H1 (cell line): ENCODE results near the gene RASSF5. TPM values are rescaled to one million over a fixed set of nuclear protein-coding genes. Genes with fewer than 3 reads are reported as not detected.

Experiments used
- CTCF ChIA-PET: fragments of 300-600 bp; sonication (Branson Sonifier 250); formaldehyde crosslinking; loops from one replicate; lab custom pipeline; 2021; ENCODE audit not compliant: partially characterized antibody; lab: Charles Lee
- POLR2A ChIA-PET: fragments of 300-600 bp; sonication (Branson Sonifier 250); formaldehyde crosslinking; loops from one replicate; lab custom pipeline; 2021; ENCODE audit warnings: inconsistent platforms; ENCODE audit not compliant: partially characterized antibody; lab: Charles Lee
- DNase-seq, 2 experiments: peaks; one replicate each; pipeline versions ENCODE4 v3.0.0 to v3.0.0-alpha.2; 2010 to 2022; ENCODE audit warnings: low spot score in 2 of 2, low read depth in 1 of 2, mixed read lengths in 1 of 2
- FAIRE-seq: peaks from 2 replicates; lab custom pipeline; 2011; peaks lifted over from hg19 to GRCh38; lab: Jason Lieb, UNC
- H2AFZ ChIP-seq: 2 replicates; pipeline ENCODE4 v1.8.1; 2012; ENCODE audit warnings: low read length, inconsistent platforms
- H2AK5ac ChIP-seq: 2 replicates; pipeline ENCODE4 v1.6.1; 2013; ENCODE audit warnings: low read depth, low read length
- H2BK120ac ChIP-seq: replicated peaks from 2 replicates; pipeline ENCODE3; 2013; ENCODE audit warnings: low read depth, low read length, inconsistent platforms
- H2BK12ac ChIP-seq: 2 replicates; pipeline ENCODE4 v1.6.1; 2013; ENCODE audit warnings: low read depth, low read length
- H2BK15ac ChIP-seq: 2 replicates; pipeline ENCODE4 v1.6.1; 2013; ENCODE audit warnings: low read length
- H2BK20ac ChIP-seq: 2 replicates; pipeline ENCODE4 v1.6.1; 2013; ENCODE audit warnings: low read length
- H2BK5ac ChIP-seq: 2 replicates; pipeline ENCODE4 v1.6.1; 2013; ENCODE audit warnings: low read depth, low read length
- H3K14ac ChIP-seq: 2 replicates; pipeline ENCODE4 v1.6.1; 2013; ENCODE audit warnings: inconsistent platforms; ENCODE audit not compliant: insufficient read length
- H3K18ac ChIP-seq: 2 replicates; pipeline ENCODE4 v1.6.1; 2013; ENCODE audit warnings: low read length; ENCODE audit errors: extremely low read depth
- H3K23ac ChIP-seq: 2 replicates; pipeline ENCODE4 v1.6.1; 2013; ENCODE audit warnings: inconsistent platforms; ENCODE audit not compliant: insufficient read length
- H3K23me2 ChIP-seq: 2 replicates; pipeline ENCODE4 v1.6.1; 2013; ENCODE audit warnings: low read depth, low read length
- H3K27ac ChIP-seq: 2 replicates; pipeline ENCODE4 v1.6.1; 2011; ENCODE audit warnings: low read depth, low read length, inconsistent platforms
- H3K27me3 ChIP-seq, 4 experiments: replicated peaks in 1 of 4; 1 replicate in 1 of 4; 2 replicates in 3 of 4; pipeline versions ENCODE4 v1.6.1 to v1.8.1; 2011 to 2013; ENCODE audit warnings: low read length in 3 of 4, mild to moderate bottlenecking in 3 of 4, inconsistent platforms in 2 of 4, mixed read lengths in 2 of 4, moderate library complexity in 1 of 4; ENCODE audit not compliant: control insufficient read depth in 3 of 4, insufficient read depth in 3 of 4; ENCODE audit errors: extremely low read depth in 1 of 4
- H3K36me3 ChIP-seq, 4 experiments: 2 replicates each; pipeline versions ENCODE4 v1.6.1 to v1.8.1; 2011 to 2013; ENCODE audit warnings: mild to moderate bottlenecking in 4 of 4, low read length in 3 of 4, moderate library complexity in 2 of 4, control low read depth in 1 of 4, inconsistent platforms in 1 of 4; ENCODE audit not compliant: insufficient read depth in 4 of 4, control insufficient read depth in 2 of 4
- H3K4ac ChIP-seq: replicated peaks from 2 replicates; pipeline ENCODE3; 2013; ENCODE audit warnings: low read length, low read depth, mixed read lengths, inconsistent platforms; ENCODE audit not compliant: insufficient read length
- H3K4me1 ChIP-seq, 4 experiments: replicated peaks in 1 of 4; 1 replicate in 1 of 4; 2 replicates in 3 of 4; pipeline versions ENCODE4 v1.6.1 to v1.8.1; 2011 to 2013; ENCODE audit warnings: low read length in 3 of 4, inconsistent platforms in 2 of 4, mixed read lengths in 1 of 4; ENCODE audit not compliant: insufficient read depth in 4 of 4, control insufficient read depth in 3 of 4
- H3K4me2 ChIP-seq, 2 experiments: 2 replicates each; pipeline versions ENCODE4 v1.6.1 to v1.8.1; 2011 to 2013; ENCODE audit warnings: low read depth in 2 of 2, low read length in 2 of 2, control low read depth in 1 of 2, inconsistent platforms in 1 of 2, mild to moderate bottlenecking in 1 of 2; ENCODE audit not compliant: insufficient read depth in 1 of 2
- H3K4me3 ChIP-seq, 4 experiments: fragments of 200-600, 300-600 bp in 1 of 4; sonication (generic), shearing (Covaris generic), sonication (Bioruptor Twin) in 1 of 4; 2 replicates each; pipeline versions ENCODE4 v1.5.1 to v1.8.1; 2011 to 2016; ENCODE audit warnings: low read length in 4 of 4, low read depth in 3 of 4, control low read depth in 2 of 4, inconsistent platforms in 2 of 4, mild to moderate bottlenecking in 2 of 4, mixed read lengths in 1 of 4, moderate library complexity in 1 of 4; ENCODE audit not compliant: insufficient read depth in 2 of 4; ENCODE audit errors: extremely low read depth in 1 of 4
- H3K56ac ChIP-seq: replicated peaks from 2 replicates; pipeline ENCODE3; 2013; ENCODE audit warnings: low read depth, mild to moderate bottlenecking, mixed read lengths, low read length, inconsistent platforms; ENCODE audit not compliant: insufficient read length
- H3K79me1 ChIP-seq: 2 replicates; pipeline ENCODE4 v1.6.1; 2013; ENCODE audit warnings: low read depth, low read length, control low read depth
- H3K79me2 ChIP-seq, 2 experiments: 2 replicates each; pipeline versions ENCODE4 v1.6.1 to v1.8.1; 2012 to 2013; ENCODE audit warnings: low read length in 2 of 2, mild to moderate bottlenecking in 2 of 2, inconsistent platforms in 1 of 2; ENCODE audit not compliant: insufficient read depth in 2 of 2, control insufficient read depth in 1 of 2
- H3K9ac ChIP-seq, 4 experiments: replicated peaks in 1 of 4; 1 replicate in 1 of 4; 2 replicates in 3 of 4; pipeline versions ENCODE4 v1.6.1 to v1.8.1; 2011 to 2013; ENCODE audit warnings: low read depth in 3 of 4, low read length in 3 of 4, control low read depth in 2 of 4, mild to moderate bottlenecking in 2 of 4, moderate library complexity in 2 of 4, inconsistent platforms in 1 of 4; ENCODE audit errors: extremely low read depth in 1 of 4
- H3K9me3 ChIP-seq, 2 experiments: 2 replicates each; pipeline versions ENCODE4 v1.6.1 to v1.8.1; 2012 to 2013; ENCODE audit warnings: mild to moderate bottlenecking in 2 of 2, moderate library complexity in 2 of 2, control low read depth in 1 of 2, inconsistent platforms in 1 of 2, low read depth in 1 of 2, low read length in 1 of 2, mixed read lengths in 1 of 2; ENCODE audit not compliant: insufficient read depth in 2 of 2
- H4K20me1 ChIP-seq, 2 experiments: replicated peaks in 1 of 2; 2 replicates each; pipeline versions ENCODE3 to v1.8.1; 2011 to 2013; ENCODE audit warnings: inconsistent platforms in 2 of 2, low read length in 2 of 2, mild to moderate bottlenecking in 1 of 2; ENCODE audit not compliant: insufficient read depth in 2 of 2, control insufficient read depth in 1 of 2
- H4K5ac ChIP-seq: 2 replicates; pipeline ENCODE4 v1.6.1; 2013; ENCODE audit warnings: low read length, low read depth, mixed read lengths, inconsistent platforms; ENCODE audit not compliant: insufficient read length
- H4K8ac ChIP-seq: 2 replicates; pipeline ENCODE4 v1.8.0; 2013; ENCODE audit warnings: mild to moderate bottlenecking, moderate library complexity, low read length, inconsistent platforms; ENCODE audit not compliant: insufficient read depth; ENCODE audit errors: extremely low read depth
- H4K91ac ChIP-seq: replicated peaks from 2 replicates; pipeline ENCODE3; 2013; ENCODE audit warnings: low read length, mixed read lengths, inconsistent platforms; ENCODE audit not compliant: insufficient read length
- ATF2 ChIP-seq: IDR thresholded peaks from 2 replicates; pipeline ENCODE4 v1.6.1; 2012; ENCODE audit warnings: low read length, inconsistent platforms
- CHD1 ChIP-seq: IDR thresholded peaks from 2 replicates; pipeline ENCODE4 v1.6.1; 2012; ENCODE audit warnings: low read depth, low read length, improper control_type of control experiment
- CHD2 ChIP-seq: IDR thresholded peaks from 2 replicates; pipeline ENCODE4 v1.6.1; 2012; ENCODE audit warnings: low read length, improper control_type of control experiment
- HDAC6 ChIP-seq: IDR thresholded peaks from one replicate; pipeline ENCODE4 v1.7.1; 2012; ENCODE audit warnings: low read depth, mild to moderate bottlenecking, inconsistent platforms, low read length, moderate library complexity
- KDM4A ChIP-seq: IDR thresholded peaks from one replicate; pipeline ENCODE4 v1.7.1; 2012; ENCODE audit warnings: low read depth, mild to moderate bottlenecking, moderate library complexity, low read length, inconsistent platforms; ENCODE audit not compliant: severe bottlenecking
- KDM5A ChIP-seq: fragments of 200-600 bp; IDR thresholded peaks from 2 replicates; pipeline ENCODE4 v1.7.1; 2012; ENCODE audit warnings: mild to moderate bottlenecking, low read length, inconsistent platforms, mixed read lengths
- PHF8 ChIP-seq: fragments of 200-600 bp; sonication (generic); conservative IDR thresholded peaks from 2 replicates; pipeline ENCODE4 v1.7.1; 2012; ENCODE audit warnings: low read depth, mild to moderate bottlenecking, inconsistent platforms, low read length, moderate library complexity
- SAP30 ChIP-seq: fragments of 300-600 bp; sonication (generic); IDR thresholded peaks from 2 replicates; pipeline ENCODE4 v1.7.1; 2012; ENCODE audit warnings: low read length, moderate library complexity, mild to moderate bottlenecking, inconsistent platforms; ENCODE audit not compliant: insufficient read depth, insufficient replicate concordance
- SIN3A ChIP-seq, 2 experiments: IDR thresholded peaks in 1 of 2; conservative IDR thresholded peaks in 1 of 2; 2 replicates each; pipeline ENCODE4 v1.6.1; 2011 to 2012; ENCODE audit warnings: low read length in 2 of 2, improper control_type of control experiment in 1 of 2, low read depth in 1 of 2, mild to moderate bottlenecking in 1 of 2
- YY1 ChIP-seq: IDR thresholded peaks from 2 replicates; pipeline ENCODE4 v1.6.1; 2011; ENCODE audit warnings: low read depth, mild to moderate bottlenecking, low read length
- WGBS, 2 experiments: shearing (Covaris generic) in 1 of 2; methylation state at CpG; one replicate each; pipeline versions ENCODE4 v1.1.6 to v1.1.7; 2013 to 2015; ENCODE audit warnings: low lambda C conversion rate in 2 of 2, mixed read lengths in 2 of 2, inconsistent platforms in 1 of 2, low coverage in 1 of 2, missing lambda C conversion rate in 1 of 2; ENCODE audit not compliant: insufficient replicate concordance in 2 of 2, insufficient coverage in 1 of 2, insufficient read length in 1 of 2; ENCODE audit errors: extremely low coverage in 1 of 2, missing lambda C conversion rate in 1 of 2; 5-methylcytosine and 5-hydroxymethylcytosine counted together
- polyA plus RNA-seq, 7 experiments: library from polyadenylated mRNA; depleted of rRNA in 3 of 7; stranded (reverse) in 5 of 7; unstranded in 2 of 7; fragments of >200 nt in 5 of 7; fragments of 200-250 nt in 2 of 7; gene quantifications; 1 replicate in 5 of 7; 2 replicates in 1 of 7; 4 replicates in 1 of 7; pipeline versions ENCODE4 v1.2.1 to v1.2.3, GENCODE V29; 2011 to 2013; ENCODE audit warnings: missing spikeins in 2 of 7, mixed read lengths in 2 of 7
- total RNA-seq: library from RNA; stranded (reverse); fragmentation: NEBNext Ultra II Directional; extraction: Animal tissue kit (Norgen Biotek cat#: 25700); gene quantifications from 2 replicates; pipeline ENCODE4 v1.2.1, GENCODE V29; 2021

Gene RASSF5
- total and polyA plus RNA-seq, 2 of the 8 experiments (the other 6 are each of a cell fraction or from before 2014, with no cell fraction given), result 0.82 to 1.8 TPM

GRCh38 chr1:206595581-206596318 is 88.4 kb downstream of the RASSF5 start:
- Histone ChIP-seq H3K9me3 (no peaks in the 10 kb centered on the region), H3K56ac (no peak overlapping the region), H3K4ac (no peak overlapping the region), H4K91ac (no peak overlapping the region), H2BK5ac (no peak overlapping the region), H2BK120ac (no peak overlapping the region), H3K27ac (no peak overlapping the region), H3K36me3 (peaks cover 6 to 42% (median 22%) of the 10 kb centered on the region in 4 experiments), H3K4me2 (no peak overlapping the region), H4K20me1 (no peaks in the 10 kb centered on the region), H4K8ac (no peak overlapping the region), H2BK20ac (no peak overlapping the region), H3K79me2 (no peaks in the 10 kb centered on the region), H4K5ac (no peak overlapping the region), H3K27me3 (no peaks in the 10 kb centered on the region), H3K4me3 (no peak overlapping the region), H2BK15ac (no peak overlapping the region), H2AK5ac (no peak overlapping the region), H3K18ac (no peak overlapping the region), H3K23me2 (no peaks in the 10 kb centered on the region), H2BK12ac (no peak overlapping the region), H3K79me1 (no peaks in the 10 kb centered on the region), H2AFZ (no peak overlapping the region), H3K23ac (no peak overlapping the region), H3K4me1 (no peaks in the 10 kb centered on the region), H3K9ac (no peak overlapping the region), H3K14ac (no peak overlapping the region)
- DNase-seq (no peak), FAIRE-seq (no peak)
- POLR2A ChIA-PET, result interaction anchor here (1.2 kb wide), 1 partner anchor 101 kb away, joined by 3 read pairs; no protein-coding TSS in a partner anchor
- 85% methylated on average over 7 of the region's 7 CpGs; no CpG with 5 or more reads in 1 of the 2 experiments for WGBS, 2 experiments
- CTCF ChIA-PET, result interaction anchor here (0.9 to 2.9 kb wide), 6 partner anchors 15 to 116 kb away, joined by 3 to 10 read pairs (median 3); no protein-coding TSS in a partner anchor
- no peak for TF ChIP-seq KDM4A
- TF ChIP-seq KDM5A, result no peak
- no peak for TF ChIP-seq SIN3A (conservative IDR thresholded peaks at IDR 0.05 in 1 of 2, IDR thresholded peaks at IDR 0.05 in 1 of 2; ENCODE audit: low read depth in 1 of 2, low read length in 2 of 2)
- TF ChIP-seq CHD1, result no peak
- TF ChIP-seq ATF2, result no peak
- no peak for TF ChIP-seq HDAC6
- no peak for TF ChIP-seq PHF8
- no peak for TF ChIP-seq CHD2
- TF ChIP-seq YY1, result no peak
- no peak for TF ChIP-seq SAP30
